Measurements from ENCODE around the gene GNG3. TPM values are rescaled to one million over a fixed set of nuclear protein-coding genes. Genes with fewer than 3 reads are reported as not detected.

GNG3 gene
- total and polyA plus RNA-seq, 3 experiments from 2014 or later = 0.36 TPM; not detected in 2

DNA sequence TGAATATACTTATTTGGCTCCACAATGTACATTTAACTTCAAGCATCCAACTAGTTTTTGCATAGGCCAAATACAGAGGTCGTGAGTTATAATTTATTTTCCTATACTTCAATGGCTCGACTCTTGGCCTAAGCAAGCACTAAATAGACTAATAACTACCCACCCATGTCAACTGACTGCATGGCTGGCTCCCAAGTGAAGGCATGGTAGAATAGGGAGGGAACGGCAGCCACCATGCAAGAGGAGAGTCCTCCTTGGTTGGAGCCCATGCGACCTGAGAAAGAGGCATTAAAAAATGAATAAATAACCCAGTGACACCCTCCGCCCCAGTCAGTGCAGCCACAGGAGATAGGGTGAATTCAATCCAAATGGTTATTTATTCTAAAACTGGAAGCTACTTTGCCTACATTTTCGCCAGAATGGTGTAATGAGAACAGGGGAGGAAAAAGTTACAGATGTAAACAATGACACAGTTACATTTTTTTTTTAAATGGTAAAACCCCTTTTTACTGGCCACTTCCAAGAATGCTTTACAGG is 4.9 kb downstream of the GNG3 start:
- H3K4me1 ChIP-seq (ENCODE audit: insufficient read depth, low read length) = peaks cover 29% of the 10 kb centered on the region
- no peak for DNase-seq
- H3K4me3 Mint-ChIP-seq = peak overlapping the region in 2 of 7 donors; percentile 23 to 57
- H3K27ac ChIP-seq (ENCODE audit: low read depth, low read length) = no peak overlapping the region
- CTCF ChIA-PET = interaction anchor here (1.4 kb wide), 1 partner anchor 47 kb away, joined by 3 read pairs; the partner anchor contains the start of genes C11orf98 and CSKMT
- no peaks in the 10 kb centered on the region for H3K9me3 ChIP-seq (ENCODE audit: low read length)
- H3K4me1 Mint-ChIP-seq = peaks cover 43 to 63% (median 43%) of the 10 kb centered on the region in 3 donors
- no peaks in the 10 kb centered on the region for H3K27me3 Mint-ChIP-seq
- H3K27ac Mint-ChIP-seq = peak overlapping the region in 7 of 8 donors; percentile 13 to 93 (median 63)
- H3K4me3 ChIP-seq (ENCODE audit: low read length) = no peak overlapping the region
- POLR2A ChIA-PET = interaction anchor here (0.6 to 1.0 kb wide), 2 partner anchors 29 to 88 kb away, joined by 3 read pairs; no protein-coding TSS in a partner anchor
- no peaks in the 10 kb centered on the region for H3K9me3 Mint-ChIP-seq
- no peaks in the 10 kb centered on the region for H3K27me3 ChIP-seq (ENCODE audit: insufficient read depth, low read length, poor library complexity, severe bottlenecking)
- peaks cover 7 to 75% (median 13%) of the 10 kb centered on the region in 3 donors for H3K36me3 Mint-ChIP-seq
- H3K36me3 ChIP-seq (ENCODE audit: insufficient read depth, low read length) = peaks cover 46% of the 10 kb centered on the region

DNA sequence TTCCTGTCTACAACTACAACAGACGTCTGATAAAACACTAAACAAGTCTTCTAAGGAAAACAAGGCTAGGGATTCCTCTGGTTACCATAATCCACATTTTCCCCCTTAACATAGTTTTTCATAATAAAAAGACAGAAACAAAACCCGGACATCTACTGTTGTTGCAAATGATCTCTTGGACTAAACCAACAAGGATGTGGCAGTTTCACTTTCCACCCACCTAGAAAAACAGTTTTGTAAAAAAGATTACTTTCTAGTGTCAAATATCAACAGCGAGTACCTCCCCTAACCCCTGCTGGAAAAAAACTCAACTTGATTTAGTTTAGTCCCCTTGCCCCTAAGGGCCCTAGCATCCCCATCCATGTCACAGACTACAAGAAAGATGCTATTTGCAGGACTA is 5.4 kb downstream of the GNG3 start:
- no peak overlapping the region for H3K4me3 ChIP-seq (ENCODE audit: low read length)
- H3K4me3 Mint-ChIP-seq = peak overlapping the region in 2 of 7 donors; percentile 23 to 57
- H3K4me1 ChIP-seq (ENCODE audit: insufficient read depth, low read length) = peaks cover 24% of the 10 kb centered on the region
- ChIA-PET CTCF (interaction anchor here (1.4 kb wide), 1 partner anchor 48 kb away, joined by 3 read pairs; the partner anchor contains the start of genes C11orf98 and CSKMT), POLR2A (interaction anchor here (0.6 kb wide), 1 partner anchor 29 kb away, joined by 3 read pairs; no protein-coding TSS in a partner anchor)
- H3K4me1 Mint-ChIP-seq = peaks cover 41 to 63% (median 42%) of the 10 kb centered on the region in 3 donors
- H3K9me3 ChIP-seq (ENCODE audit: low read length) = no peaks in the 10 kb centered on the region
- no peaks in the 10 kb centered on the region for H3K9me3 Mint-ChIP-seq
- H3K27me3 Mint-ChIP-seq = no peaks in the 10 kb centered on the region
- H3K36me3 Mint-ChIP-seq = peaks cover 8 to 80% (median 14%) of the 10 kb centered on the region in 3 donors
- peaks cover 51% of the 10 kb centered on the region for H3K36me3 ChIP-seq (ENCODE audit: insufficient read depth, low read length)
- H3K27me3 ChIP-seq (ENCODE audit: insufficient read depth, low read length, poor library complexity, severe bottlenecking) = no peaks in the 10 kb centered on the region
- peak overlapping the region in 7 of 8 donors; percentile 13 to 81 (median 61) for H3K27ac Mint-ChIP-seq
- no peak overlapping the region for H3K27ac ChIP-seq (ENCODE audit: low read depth, low read length)
- no peak for DNase-seq

DNA sequence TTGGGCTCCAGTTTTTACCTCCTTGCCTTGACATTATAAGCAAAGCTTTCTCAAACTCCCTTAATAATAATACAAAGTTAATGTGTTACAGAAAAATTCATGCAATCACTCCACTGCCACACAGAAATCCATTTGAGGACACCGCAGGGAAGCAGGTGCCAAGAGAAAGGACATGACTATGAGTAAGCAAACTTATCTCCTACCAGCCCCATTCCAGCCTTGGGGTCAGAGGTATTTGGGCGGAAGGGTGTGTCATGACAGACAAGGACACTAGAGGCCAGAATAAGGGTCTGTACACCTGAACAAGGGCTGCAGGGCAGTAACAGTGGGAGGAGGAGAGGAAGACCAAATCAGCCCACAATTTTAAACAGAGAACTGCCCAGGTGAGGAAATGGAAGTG is 5.9 kb downstream of the GNG3 start:
- peak overlapping the region in 6 of 8 donors; percentile 13 to 75 (median 58) for H3K27ac Mint-ChIP-seq
- no peaks in the 10 kb centered on the region for H3K27me3 ChIP-seq (ENCODE audit: insufficient read depth, low read length, poor library complexity, severe bottlenecking)
- no peaks in the 10 kb centered on the region for H3K27me3 Mint-ChIP-seq
- H3K4me3 Mint-ChIP-seq = no peak overlapping the region
- H3K4me1 Mint-ChIP-seq = peaks cover 40 to 62% (median 44%) of the 10 kb centered on the region in 3 donors
- H3K4me3 ChIP-seq (ENCODE audit: low read length) = no peak overlapping the region
- H3K27ac ChIP-seq (ENCODE audit: low read depth, low read length) = no peak overlapping the region
- DNase-seq = no peak
- POLR2A ChIA-PET = interaction anchor here (0.6 kb wide), 1 partner anchor 30 kb away, joined by 3 read pairs; no protein-coding TSS in a partner anchor
- CTCF ChIA-PET = interaction anchor here (1.1 to 1.4 kb wide), 2 partner anchors 48 to 121 kb away, joined by 3 read pairs; partner anchors contain the start of genes C11orf98 and CSKMT
- H3K4me1 ChIP-seq (ENCODE audit: insufficient read depth, low read length) = peaks cover 19% of the 10 kb centered on the region
- peaks cover 13 to 84% (median 18%) of the 10 kb centered on the region in 3 donors for H3K36me3 Mint-ChIP-seq
- no peaks in the 10 kb centered on the region for H3K9me3 ChIP-seq (ENCODE audit: low read length)
- H3K9me3 Mint-ChIP-seq = no peaks in the 10 kb centered on the region
- H3K36me3 ChIP-seq (ENCODE audit: insufficient read depth, low read length) = peaks cover 56% of the 10 kb centered on the region

DNA sequence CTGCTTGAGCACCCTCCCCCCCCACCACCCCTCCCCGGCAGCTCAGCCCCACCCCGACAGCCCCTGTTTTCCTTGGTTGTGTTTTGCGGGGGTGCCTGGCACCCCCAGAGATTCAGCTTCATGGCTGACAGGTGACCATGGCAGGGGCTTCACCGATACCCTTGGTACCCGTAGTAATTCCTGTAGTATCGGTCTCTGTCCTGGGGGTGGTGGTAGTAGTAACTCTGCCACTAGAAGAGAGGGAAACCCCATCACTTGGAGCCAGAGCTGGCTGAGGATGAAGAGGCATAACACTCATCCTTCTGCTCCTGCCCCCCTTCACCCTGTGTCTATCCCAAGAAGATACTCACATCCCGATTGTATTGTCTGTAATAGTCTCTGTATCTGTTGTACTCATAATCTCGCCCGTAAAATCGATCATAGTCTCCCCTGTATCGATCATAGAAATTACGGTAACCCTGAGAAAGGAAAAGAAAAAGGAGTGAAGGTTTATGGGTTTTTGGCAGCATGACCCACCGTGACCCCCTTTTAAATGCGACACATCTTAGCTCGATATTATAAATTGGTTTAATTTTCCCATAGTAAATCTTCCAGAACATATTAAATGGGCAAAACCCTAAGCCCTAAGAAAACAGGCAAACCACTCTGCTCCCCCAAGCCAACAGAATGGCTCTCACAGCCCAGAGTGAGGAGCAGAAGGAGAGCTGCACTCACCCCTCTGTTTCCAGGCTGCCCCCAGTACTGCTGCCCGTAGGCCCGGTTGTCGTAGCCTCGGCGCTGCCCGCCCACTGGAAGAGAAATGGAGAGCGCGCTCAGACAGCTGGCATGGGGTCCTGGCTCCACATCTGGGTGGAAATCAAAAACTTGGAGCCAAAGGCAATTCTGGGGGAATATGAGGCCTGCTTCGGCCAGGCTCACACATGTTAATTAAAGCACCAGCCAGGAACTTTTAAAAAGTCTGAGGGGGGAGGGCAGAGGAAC is 8.0 kb downstream of the GNG3 start:
- H3K27me3 ChIP-seq (ENCODE audit: insufficient read depth, low read length, poor library complexity, severe bottlenecking) = no peaks in the 10 kb centered on the region
- no peaks in the 10 kb centered on the region for H3K9me3 ChIP-seq (ENCODE audit: low read length)
- ChIA-PET CTCF (interaction anchor here (1.3 to 2.3 kb wide), 2 partner anchors 9 to 12 kb away, joined by 3 to 7 read pairs; partner anchors contain the start of gene HNRNPUL2), POLR2A (interaction anchor here (1.2 to 1.7 kb wide), 2 partner anchors 12 to 43 kb away, joined by 3 to 6 read pairs; partner anchors contain the start of genes HNRNPUL2 and LBHD1)
- peaks cover 7% of the 10 kb centered on the region for H3K4me1 ChIP-seq (ENCODE audit: insufficient read depth, low read length)
- Mint-ChIP-seq H3K36me3 (peaks cover 23 to 90% (median 25%) of the 10 kb centered on the region in 3 donors), H3K4me3 (peak overlapping the region in 1 of 7 donors; percentile 50), H3K27me3 (no peaks in the 10 kb centered on the region), H3K4me1 (peaks cover 29 to 56% (median 38%) of the 10 kb centered on the region in 3 donors), H3K9me3 (no peaks in the 10 kb centered on the region), H3K27ac (peak overlapping the region in 7 of 8 donors; percentile 30 to 87 (median 57))
- H3K4me3 ChIP-seq (ENCODE audit: low read length) = no peak overlapping the region
- no peak for DNase-seq
- no peak overlapping the region for H3K27ac ChIP-seq (ENCODE audit: low read depth, low read length)
- H3K36me3 ChIP-seq (ENCODE audit: insufficient read depth, low read length) = peaks cover 69% of the 10 kb centered on the region

DNA sequence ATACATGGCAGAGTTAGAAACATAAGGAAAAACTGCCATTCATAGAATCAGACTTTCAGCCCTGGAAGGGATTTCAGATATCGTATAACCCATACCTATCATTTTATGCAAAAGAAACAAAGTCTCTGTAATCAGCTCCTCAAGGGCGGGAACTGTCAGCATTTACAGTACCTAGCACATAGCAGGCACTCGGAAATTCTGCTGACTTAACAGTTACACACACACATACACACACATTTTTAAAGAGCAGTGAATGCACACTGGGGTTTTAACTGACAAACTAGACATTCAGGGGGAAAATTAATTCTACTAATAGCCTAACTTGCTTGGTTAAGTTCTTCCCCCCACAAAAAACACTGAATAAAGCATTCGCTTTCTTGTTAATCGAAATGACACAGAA is 8.7 kb downstream of the GNG3 start:
- Histone ChIP-seq H3K4me3 (ENCODE audit: low read length) (no peak overlapping the region), H3K36me3 (ENCODE audit: insufficient read depth, low read length) (peaks cover 76% of the 10 kb centered on the region), H3K4me1 (ENCODE audit: insufficient read depth, low read length) (peaks cover 4% of the 10 kb centered on the region), H3K9me3 (ENCODE audit: low read length) (no peaks in the 10 kb centered on the region), H3K27me3 (ENCODE audit: insufficient read depth, low read length, poor library complexity, severe bottlenecking) (no peaks in the 10 kb centered on the region), H3K27ac (ENCODE audit: low read depth, low read length) (no peak overlapping the region)
- POLR2A ChIA-PET = interaction anchor here (1.1 to 1.2 kb wide), 2 partner anchors 11 to 44 kb away, joined by 3 read pairs; partner anchors contain the start of genes HNRNPUL2 and LBHD1
- Mint-ChIP-seq H3K27me3 (no peaks in the 10 kb centered on the region), H3K4me1 (peaks cover 31 to 61% (median 42%) of the 10 kb centered on the region in 3 donors), H3K36me3 (peaks cover 28 to 93% (median 29%) of the 10 kb centered on the region in 3 donors), H3K4me3 (no peak overlapping the region), H3K9me3 (no peaks in the 10 kb centered on the region), H3K27ac (peak overlapping the region in 4 of 8 donors; percentile 23 to 45 (median 26))
- CTCF ChIA-PET = interaction anchor here (1.3 to 2.3 kb wide), 2 partner anchors 8 to 11 kb away, joined by 3 to 7 read pairs; partner anchors contain the start of gene HNRNPUL2
- DNase-seq = no peak

DNA sequence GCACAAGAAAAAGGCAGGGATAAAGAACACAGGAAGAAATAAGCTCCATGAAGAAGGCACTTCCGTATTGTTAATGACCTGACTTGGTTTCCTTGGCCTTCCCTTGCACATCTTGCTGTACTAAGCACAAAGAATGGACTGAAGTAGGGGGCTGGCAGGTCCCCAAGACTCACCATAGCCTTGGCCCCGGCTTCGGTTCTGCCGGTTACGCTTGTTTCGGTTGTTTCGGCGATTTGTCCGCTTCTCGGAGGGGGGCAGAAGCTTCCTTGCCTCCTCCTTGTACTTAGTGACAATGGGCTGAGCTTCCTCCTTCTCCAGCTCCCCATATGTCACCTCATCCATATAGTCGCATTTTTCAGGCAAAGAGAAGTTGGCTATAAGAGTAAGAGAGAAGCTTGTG is 9.3 kb downstream of the GNG3 start:
- H3K27ac Mint-ChIP-seq = peak overlapping the region in 4 of 8 donors; percentile 15 to 84 (median 39)
- CTCF ChIA-PET = interaction anchor here (2.3 kb wide), 1 partner anchor 10 kb away, joined by 7 read pairs; the partner anchor contains the start of gene HNRNPUL2

DNA sequence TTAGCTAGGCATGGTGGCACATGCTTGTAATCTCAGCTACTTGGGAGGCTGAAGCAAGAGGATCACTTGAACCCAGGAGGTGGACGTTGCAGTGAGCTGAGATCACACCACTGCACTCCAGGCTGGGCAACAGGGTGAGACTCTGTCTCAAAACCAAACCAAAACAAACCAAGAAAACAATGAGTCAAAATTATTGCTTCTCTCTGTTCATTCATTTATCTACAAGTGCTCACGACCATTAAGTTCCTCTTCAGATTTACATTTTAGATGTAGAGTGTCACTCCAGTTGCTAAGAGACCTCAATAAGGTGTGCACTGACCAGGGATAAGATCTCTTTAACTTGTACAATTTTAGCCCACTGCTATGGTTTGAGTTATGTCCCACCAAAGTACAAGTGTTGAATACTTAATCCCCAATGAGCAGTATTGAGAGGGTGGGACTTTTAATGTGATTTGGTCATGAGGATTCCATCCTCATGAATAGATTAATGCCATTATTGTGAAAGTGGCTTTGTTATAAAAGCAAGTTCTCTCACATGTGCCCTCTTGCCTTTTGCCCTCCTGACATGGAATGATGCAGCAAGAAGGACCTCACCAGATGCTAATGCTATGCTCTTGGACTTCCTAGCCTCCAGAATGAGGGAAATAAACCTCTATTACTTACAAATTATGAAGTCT is 12.0 kb downstream of the GNG3 start:
- Histone ChIP-seq H3K27ac (ENCODE audit: low read depth, low read length) (no peak overlapping the region), H3K36me3 (ENCODE audit: insufficient read depth, low read length) (peaks cover 87% of the 10 kb centered on the region), H3K4me3 (ENCODE audit: low read length) (no peak overlapping the region), H3K4me1 (ENCODE audit: insufficient read depth, low read length) (peaks cover 16% of the 10 kb centered on the region), H3K9me3 (ENCODE audit: low read length) (no peaks in the 10 kb centered on the region), H3K27me3 (ENCODE audit: insufficient read depth, low read length, poor library complexity, severe bottlenecking) (no peaks in the 10 kb centered on the region)
- Mint-ChIP-seq H3K9me3 (no peaks in the 10 kb centered on the region), H3K4me1 (peaks cover 38 to 72% (median 50%) of the 10 kb centered on the region in 3 donors), H3K36me3 (peaks cover 29 to 96% (median 51%) of the 10 kb centered on the region in 3 donors), H3K27me3 (no peaks in the 10 kb centered on the region), H3K4me3 (peak overlapping the region in 1 of 7 donors; percentile 21), H3K27ac (peak overlapping the region; percentile 26 to 86 (median 62))
- ChIA-PET CTCF (interaction anchor here (1.3 kb wide), 1 partner anchor 10 kb away, joined by 3 read pairs; no protein-coding TSS in a partner anchor), POLR2A (no interaction called here)
- no peak for DNase-seq

More for the DNA sequence above, 9.3 kb downstream of the GNG3 start:
- no peaks in the 10 kb centered on the region for H3K27me3 Mint-ChIP-seq
- Histone ChIP-seq H3K36me3 (ENCODE audit: insufficient read depth, low read length) (peaks cover 76% of the 10 kb centered on the region), H3K4me1 (ENCODE audit: insufficient read depth, low read length) (peaks cover 4% of the 10 kb centered on the region), H3K27me3 (ENCODE audit: insufficient read depth, low read length, poor library complexity, severe bottlenecking) (no peaks in the 10 kb centered on the region), H3K9me3 (ENCODE audit: low read length) (no peaks in the 10 kb centered on the region), H3K4me3 (ENCODE audit: low read length) (no peak overlapping the region), H3K27ac (ENCODE audit: low read depth, low read length) (no peak overlapping the region)
- H3K9me3 Mint-ChIP-seq = no peaks in the 10 kb centered on the region
- POLR2A ChIA-PET = interaction anchor here (1.1 kb wide), 1 partner anchor 10 kb away, joined by 3 read pairs; the partner anchor contains the start of gene HNRNPUL2
- H3K36me3 Mint-ChIP-seq = peaks cover 28 to 94% (median 32%) of the 10 kb centered on the region in 3 donors
- H3K4me1 Mint-ChIP-seq = peaks cover 32 to 67% (median 48%) of the 10 kb centered on the region in 3 donors
- no peak overlapping the region for H3K4me3 Mint-ChIP-seq
- no peak for DNase-seq

All from CD8-positive, alpha-beta memory T cell (primary cell).